Lung microvascular endothelial cell (primary cell): ENCODE data around the gene STMN3. TPM values are rescaled to one million over a fixed set of nuclear protein-coding genes. Genes with fewer than 3 reads are reported as not detected.
"Not testable (repeated sequence)": the region's sequence is repeated elsewhere in the genome, so short reads cannot be mapped to it uniquely, and the experiment has no call there.

ENCODE experiments used
- DNase-seq, 2 donors: peaks; one replicate each; pipeline versions ENCODE4 v3.0.0 to v3.0.0-alpha.2; 2010; ENCODE audit warnings: low read depth in 2 of 2
- total RNA-seq: library from RNA; depleted of rRNA; stranded (reverse); fragments of >200 nt; gene quantifications from 2 replicates; pipeline ENCODE4 v1.2.1, GENCODE V29; 2014

The STMN3 gene
- total RNA-seq, 1 donor from 2014 or later, result under 0.01 TPM

GRCh38 chr20:63639093-63639975 is 13.9 kb downstream of the STMN3 start:
- peak; percentile 40 to 52 for DNase-seq

DNA sequence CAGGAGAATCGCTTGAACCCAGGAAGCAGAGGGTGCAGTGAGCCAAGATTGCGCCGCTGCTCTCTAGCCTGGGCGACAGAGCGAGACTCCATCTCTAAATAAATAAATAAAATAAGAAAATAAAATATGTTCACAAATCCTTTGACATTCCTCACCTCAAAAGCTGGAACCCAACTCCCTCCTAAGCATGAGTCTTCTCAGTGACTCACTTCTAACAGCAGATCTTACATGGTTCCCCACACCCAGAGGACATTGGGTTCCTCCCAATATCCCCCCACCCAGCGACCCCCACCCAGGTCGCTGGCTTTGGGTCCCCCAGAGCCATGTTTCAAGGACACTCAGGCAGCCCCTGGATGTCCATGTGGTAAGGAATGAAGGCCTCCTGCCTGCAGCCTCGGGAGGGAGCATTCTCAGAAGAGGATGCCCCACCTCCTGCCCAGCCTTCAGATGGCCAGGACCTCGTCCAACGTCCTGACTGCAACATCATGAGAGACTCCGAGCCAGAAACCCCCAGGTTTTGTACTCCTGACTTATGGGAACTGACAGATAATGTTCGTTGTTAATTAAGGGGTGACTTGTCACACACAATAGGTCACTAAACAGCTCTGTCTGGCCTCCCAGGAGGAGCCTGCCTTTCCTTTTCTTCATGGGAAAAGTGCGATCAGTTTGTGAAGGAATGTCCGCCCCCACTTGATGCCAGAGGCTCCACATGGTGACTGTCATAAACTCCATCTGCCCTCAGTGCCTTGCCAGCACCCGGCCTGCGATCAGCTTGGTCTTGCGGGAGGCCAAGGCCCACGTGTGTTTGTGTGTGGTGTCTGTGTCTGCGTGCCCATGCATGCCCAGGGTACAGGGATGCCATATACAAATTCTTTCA is 16.2 kb downstream of the STMN3 start:
- DNase-seq, result no peak

DNA sequence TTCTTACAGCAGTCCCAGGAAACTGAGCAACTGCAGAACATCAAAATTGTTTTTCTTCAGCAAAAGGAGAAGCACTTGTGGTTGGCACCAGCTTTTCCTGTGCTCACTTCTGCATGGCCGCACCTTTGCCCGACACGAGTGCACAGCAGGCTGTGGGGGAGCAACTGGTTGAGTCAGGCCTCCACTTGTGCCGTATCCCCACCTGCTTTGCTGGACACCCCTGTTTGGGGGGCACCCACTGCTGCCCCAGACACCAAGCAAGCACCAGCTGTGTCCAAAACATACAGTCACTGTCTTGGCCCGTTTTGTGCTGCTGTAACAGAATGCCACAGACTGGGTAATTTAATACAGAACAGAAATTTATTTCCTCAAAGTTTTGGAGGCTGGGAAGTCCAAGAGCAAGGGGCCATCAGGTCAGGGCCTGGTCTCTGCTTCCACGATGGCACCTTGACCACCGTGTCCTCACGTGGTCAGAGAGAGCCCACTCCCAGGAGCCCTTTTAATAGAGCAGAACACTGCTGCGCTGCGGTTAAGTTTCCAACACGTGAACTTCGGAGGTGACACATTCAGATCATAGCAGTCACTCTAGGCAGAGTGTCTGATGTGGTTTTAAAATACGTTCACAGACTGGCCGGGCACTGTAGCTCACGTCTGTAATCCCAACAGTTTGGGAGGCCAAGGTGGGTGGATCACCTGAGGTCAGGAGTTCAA is 17.6 kb downstream of the STMN3 start:
- no peak for DNase-seq

DNA sequence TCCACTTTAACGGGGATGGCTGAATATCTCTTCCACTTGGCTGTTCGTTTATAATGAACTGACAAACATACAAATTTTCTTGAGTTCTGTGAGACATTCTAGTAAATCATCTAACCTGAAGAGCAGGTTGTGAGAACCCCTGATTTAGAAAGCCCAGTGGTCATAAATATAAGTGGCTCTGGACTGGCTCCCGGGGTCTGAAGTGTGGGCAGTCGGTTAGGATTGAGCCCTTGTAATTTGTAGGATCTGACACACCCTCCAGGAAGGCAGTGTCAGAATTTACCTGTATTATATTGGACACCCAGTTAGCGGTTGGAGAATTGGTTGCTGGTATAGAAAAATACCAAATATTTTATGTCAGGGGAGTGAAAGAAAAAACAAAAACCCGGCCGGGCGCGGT is 19.5 kb downstream of the STMN3 start:
- DNase-seq, result no peak

- peak in 1 of 2 donors; percentile 61 for DNase-seq
Observed at GRCh38 chr20:63631426-63631825, 21.8 kb downstream of the STMN3 start.

DNA sequence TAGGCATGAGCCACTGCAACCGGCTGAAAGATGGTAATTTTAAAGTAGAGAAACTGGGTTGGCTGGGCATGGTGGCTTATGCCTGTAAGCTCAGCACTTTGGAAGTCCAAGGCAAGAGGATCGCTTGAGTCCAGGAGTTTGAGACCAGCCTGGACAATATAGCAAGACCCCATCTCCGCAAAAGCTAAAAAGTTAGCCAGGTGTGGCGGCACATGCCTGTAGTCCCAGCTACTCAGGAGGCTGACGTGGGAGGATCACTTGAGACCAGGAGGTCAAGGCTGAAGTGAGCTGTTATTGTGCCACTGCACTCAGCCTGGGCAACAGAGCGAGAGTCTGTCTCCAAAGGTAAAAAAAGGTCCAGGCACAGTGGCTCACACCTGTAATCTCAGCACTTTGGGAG is 22.3 kb downstream of the STMN3 start:
- DNase-seq, result not testable (repeated sequence)

GRCh38 chr20:63628246-63628975 is 24.8 kb downstream of the STMN3 start:
- DNase-seq, result peak; percentile 85 to 86

- no peak for DNase-seq
Observed at GRCh38 chr20:63627751-63628245, 25.4 kb downstream of the STMN3 start.

DNA sequence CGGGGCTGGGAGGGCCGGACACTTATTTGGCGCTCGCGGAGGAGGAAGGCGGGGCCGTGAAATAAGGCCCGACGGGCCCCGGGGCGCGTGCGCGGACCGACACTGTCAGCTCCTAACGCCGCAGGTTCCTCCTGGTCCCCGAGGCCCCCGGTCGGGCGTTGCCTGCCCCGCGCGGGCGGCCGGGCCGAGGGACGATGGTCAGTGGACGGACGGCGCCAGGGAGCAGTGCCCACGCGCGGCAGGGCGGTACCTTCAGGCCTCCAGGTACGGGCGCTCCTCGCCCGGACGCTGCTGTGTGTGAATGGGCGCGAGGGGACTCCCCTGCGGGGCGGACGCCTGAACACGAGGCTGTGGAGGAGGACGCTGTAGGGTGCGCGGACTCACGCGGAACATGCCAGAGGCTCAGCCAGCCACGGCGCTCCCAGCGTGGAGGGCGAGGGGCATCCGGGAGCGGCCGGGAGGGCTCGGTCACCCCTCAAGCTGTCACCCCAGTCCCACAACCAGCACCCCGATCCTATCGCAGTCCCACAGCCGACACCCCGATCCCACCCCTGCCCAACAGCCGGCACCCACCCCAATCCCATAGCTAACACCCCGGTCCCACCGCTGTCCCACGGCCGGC is 26.0 kb downstream of the STMN3 start:
- DNase-seq, result peak; percentile 96 to 97

DNA sequence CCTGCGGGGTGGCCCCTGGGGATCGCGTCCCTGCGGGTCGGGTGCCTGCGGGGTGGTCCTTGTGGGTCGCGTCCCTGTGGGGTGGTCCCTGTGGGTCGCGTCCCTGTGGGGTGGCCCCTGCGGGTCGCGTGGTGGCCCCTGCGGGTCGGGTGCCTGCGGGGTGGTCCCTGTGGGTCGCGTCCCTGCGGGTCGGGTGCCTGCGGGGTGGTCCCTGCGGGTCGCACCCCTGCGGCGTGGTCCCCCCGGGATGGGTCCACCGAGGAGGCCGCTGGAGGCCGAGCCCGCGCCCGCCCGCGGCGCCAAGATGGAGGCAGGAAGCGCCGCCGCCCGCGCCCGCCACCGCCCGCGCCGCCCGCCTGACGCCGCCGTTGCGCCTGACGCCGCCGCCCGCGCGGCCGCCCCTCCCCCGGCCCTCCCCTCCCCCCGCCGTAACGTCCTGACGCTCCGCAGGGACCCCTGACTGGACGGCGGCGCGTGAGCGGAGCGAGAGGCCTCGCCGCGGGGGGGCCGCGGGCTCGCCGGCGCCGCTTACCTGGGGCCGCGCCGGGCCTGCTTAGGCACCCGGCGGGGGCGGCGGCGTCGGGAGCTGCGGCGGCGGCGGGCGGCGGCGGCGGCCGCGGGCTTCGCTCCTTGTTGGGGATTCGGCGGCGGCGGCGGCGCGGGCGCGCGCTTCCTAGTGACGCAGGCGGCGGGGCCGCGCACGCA is 26.6 kb downstream of the STMN3 start, which contains the start of gene GMEB2:
Gene GMEB2 (minus strand): TSS at position 678 of the 705 bp plus-strand sequence. CDS start 7,704 bp downstream, outside the sequence.
- peak; percentile 75 to 85 for DNase-seq

GRCh38 chr20:63625771-63626423 is 27.3 kb downstream of the STMN3 start:
- peak; percentile 33 to 48 for DNase-seq

- peak in 1 of 2 donors; percentile 53 for DNase-seq
Observed at GRCh38 chr20:63624486-63624885, 28.7 kb downstream of the STMN3 start.

DNA sequence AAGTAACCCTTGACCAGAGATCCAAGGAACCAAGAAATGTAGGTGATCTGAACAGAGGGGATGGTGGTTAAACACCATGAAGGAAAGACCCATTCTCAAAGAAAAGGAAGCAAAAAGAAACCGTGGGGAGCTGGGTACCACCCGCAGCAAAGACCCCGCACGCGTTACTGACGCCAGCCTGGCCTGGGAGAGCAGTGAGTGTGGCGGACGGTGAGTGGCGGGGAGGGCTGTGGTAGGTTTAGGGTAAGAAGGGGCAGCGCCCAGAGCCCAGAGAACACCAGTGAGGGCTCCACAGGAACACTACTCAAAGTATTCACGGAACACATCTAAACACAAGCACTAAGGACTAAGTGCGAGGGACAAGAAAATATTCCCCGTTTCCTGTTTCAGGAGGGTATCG is 30.5 kb downstream of the STMN3 start:
- DNase-seq, result no peak

DNA sequence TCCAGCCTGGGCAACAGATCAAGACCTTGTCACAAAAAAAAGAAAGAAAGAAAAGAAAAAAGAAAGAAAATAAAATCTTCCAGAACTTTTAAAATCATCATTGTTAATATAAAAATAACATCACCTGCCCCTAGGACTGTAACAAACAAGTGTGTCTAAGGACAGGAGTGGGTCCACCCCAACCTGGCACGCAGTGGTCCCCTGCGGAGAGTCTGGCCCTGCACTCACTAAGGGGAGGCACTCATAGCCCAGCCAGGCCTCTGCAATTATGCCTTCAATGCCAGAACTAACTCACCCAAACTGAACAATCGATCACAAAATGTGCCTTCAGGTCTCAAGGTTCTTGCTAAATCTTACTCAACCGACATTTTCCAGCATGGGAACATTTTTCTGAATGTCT is 31.1 kb downstream of the STMN3 start:
- no peak for DNase-seq

DNA sequence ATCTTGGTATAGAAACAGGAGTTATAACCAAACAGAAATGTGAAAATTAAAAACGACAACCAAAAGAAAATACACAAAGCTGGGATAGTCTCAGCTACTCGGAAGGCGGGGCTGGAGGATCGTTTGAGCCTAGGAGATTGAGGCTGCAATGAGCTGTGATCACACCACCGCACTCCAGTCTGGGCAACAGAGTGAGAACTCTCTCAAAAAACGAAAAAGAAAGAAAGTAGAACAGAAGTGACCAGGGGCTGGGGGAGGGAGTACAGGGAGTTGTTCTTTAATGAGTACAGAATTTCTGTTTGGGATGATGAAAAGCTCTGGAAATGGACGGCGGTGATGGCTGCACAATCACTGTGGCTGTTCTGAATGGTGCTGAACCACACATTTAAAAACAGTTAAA is 32.2 kb downstream of the STMN3 start:
- no peak for DNase-seq

DNA sequence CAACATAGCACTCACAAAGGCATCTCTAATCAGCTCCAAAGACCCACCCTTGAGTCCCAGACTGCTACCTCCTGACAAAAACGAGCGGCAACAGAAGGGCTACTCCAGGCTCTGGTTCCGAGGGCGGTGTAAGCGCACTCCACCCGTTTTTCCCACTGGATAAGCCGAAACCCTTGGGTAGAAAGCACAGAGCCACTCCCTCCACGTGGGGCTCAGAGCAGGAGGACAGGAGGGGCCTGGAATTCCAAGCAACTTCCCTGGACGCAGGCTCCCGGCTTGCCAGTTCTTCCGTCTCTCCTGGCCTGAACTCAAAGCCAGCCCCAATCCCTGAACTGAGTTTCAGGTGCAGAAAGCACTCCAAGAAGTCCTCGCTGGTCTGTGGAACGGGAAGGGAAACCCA is 33.7 kb downstream of the STMN3 start:
- no peak for DNase-seq

DNA sequence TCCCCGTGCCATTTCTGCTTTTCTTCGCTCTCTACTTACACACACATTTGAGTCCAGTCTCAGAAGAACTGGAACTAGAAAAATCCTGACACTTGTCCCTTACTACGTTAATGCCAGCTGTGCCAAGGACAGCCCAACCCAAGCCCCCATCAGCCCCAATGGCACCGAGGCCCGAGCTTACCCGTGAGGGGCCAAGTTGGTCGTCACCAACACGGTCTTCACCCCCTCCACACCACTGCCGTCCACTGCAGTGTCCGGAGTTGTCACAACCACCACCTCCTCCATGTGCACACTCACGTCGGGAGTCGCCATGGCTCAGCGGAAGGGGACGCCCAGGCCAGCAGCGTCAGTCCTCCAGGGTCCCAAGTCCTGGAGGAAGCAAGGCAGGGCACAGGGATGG is 34.1 kb downstream of the STMN3 start:
- DNase-seq, result no peak

- DNase-seq, result no peak
Observed at GRCh38 chr20:63618291-63618980, 34.8 kb downstream of the STMN3 start.

DNA sequence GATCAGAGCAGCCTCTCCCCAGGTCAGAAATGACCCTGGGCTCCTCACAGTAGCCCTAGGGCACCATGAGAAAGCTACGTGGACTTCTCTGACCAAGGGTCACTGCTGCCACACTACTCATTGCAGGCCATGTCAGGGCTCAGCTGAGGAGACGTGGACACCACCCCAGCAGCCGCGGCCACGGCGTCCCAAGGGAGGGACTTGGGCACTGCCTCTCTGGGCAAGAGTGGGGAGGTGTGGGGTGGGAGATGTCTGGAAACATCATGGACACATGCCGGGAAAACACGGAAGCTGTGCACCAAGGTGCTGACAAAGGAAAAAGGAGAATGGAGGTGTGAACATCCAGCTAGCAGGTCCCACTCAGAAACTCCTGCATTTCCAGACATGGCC is 35.4 kb downstream of the STMN3 start:
- DNase-seq, result no peak
